ENCODE data around the gene PLEKHM2.

PLEKHM2 gene

DNA sequence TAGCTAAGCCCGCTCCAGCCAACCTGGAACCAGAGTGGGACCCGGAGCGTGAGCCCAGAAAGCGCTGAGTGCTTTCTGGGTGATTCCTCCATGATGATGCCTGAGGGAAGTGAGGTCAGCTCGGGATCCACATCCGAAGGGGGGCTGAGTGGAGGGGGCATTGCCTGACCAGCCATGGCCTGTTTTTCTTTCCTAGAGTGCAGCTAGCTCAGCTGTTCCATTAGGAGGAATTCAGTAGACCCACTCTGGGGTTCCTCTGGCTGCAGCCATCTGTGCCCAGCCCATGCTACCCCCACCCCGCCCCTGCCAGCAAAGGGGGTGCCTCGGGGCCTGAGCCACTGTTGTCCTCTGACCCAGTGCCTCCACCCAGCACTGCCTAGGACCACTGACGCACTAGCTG is 42.4 kb downstream of the PLEKHM2 start:
- DNase-seq (ENCODE audit: low read depth): no peak

DNA sequence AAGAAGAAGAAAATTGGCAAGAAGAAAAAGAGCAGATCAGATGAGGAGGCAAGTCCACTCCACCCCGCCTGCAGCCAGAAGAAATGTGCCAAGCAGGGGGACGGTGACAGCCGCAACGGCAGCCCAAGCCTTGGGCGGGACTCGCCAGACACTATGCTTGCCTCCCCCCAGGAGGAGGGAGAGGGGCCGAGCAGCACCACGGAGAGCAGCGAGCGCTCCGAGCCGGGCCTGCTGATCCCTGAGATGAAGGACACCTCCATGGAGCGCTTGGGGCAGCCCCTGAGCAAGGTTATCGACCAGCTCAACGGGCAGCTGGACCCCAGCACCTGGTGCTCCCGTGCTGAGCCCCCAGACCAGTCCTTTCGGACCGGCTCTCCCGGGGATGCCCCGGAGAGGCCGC is 42.9 kb downstream of the PLEKHM2 start:
- no peak for DNase-seq (ENCODE audit: low read depth)

DNA sequence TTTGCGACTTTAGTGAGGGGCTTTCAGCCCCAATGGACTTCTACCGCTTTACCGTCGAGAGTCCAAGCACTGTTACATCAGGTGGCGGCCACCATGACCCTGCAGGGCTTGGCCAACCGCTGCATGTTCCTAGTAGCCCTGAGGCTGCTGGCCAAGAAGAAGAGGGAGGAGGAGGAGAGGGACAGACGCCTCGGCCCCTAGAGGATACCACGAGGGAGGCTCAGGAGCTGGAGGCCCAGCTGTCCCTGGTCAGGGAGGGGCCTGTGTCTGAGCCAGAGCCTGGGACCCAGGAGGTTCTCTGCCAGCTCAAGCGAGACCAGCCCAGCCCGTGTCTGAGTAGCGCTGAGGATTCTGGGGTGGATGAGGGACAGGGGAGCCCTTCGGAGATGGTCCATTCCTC is 43.3 kb downstream of the PLEKHM2 start:
- no peak for DNase-seq (ENCODE audit: low read depth)

DNA sequence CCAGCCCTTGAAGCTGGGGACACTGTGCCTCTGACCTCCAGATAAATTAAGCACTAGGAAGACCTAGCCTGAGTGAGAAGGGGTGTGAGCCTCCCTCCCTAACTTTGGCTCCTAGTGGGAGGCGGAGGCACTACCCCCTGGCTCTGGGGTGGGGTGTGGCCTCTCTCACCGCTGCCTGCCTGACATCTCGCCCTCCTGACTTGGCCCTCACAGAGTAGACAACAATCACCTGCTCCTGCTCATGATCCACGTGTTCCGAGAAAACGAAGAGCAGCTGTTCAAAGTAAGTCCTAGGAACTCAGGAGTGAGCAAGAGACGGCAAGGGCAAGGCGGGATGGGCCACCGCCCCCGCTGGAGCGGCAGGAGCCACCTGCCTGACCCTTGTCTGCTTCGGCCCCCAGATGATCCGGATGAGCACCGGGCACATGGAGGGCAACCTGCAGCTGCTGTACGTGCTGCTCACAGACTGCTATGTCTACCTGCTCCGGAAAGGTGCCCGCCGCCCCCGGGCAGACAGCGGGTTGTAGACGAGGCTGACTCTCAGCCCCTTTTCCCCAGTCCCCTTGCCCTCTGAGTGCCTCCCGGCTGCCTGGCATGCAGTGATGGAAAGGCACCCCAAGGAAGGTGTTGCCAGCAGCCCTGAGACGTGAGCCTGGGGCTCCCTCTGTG is 43.9 kb downstream of the PLEKHM2 start:
- DNase-seq (ENCODE audit: low read depth): no peak

DNA sequence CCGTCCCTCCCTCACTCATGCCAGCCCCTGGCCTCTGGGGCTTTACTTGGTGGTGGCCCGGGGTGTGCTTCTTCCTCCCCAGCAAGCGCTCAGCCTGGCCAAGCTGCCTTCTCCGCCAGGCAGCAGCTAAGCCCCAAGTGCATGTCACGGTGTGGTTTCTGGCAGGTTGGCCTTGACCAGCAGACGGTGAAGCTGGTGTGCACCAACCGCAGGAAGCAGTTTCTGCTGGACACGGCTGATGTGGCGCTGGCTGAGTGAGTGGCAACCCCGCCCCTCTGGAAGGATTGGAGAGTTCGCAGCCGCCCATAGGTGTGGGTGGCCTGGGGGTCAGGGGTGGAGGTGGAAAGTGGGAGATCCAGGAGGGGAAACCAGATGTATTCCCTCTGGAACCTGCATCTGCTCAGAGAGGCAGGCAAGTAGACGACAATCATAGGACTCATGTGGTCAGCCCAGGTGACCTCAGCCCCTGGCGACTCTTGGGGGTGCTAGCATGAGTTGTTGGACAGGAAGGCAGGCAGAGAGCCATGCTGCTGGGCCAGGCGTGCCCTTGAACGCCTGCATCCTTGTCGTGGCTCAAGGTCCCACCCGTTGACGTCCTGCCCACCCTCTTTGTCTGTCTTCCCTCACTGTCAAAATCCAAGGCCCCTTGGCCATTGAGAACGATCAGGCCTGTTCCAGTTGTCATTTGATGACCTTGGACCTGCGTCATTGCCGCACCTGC is 45.0 kb downstream of the PLEKHM2 start:
- no peak for DNase-seq (ENCODE audit: low read depth)

DNA sequence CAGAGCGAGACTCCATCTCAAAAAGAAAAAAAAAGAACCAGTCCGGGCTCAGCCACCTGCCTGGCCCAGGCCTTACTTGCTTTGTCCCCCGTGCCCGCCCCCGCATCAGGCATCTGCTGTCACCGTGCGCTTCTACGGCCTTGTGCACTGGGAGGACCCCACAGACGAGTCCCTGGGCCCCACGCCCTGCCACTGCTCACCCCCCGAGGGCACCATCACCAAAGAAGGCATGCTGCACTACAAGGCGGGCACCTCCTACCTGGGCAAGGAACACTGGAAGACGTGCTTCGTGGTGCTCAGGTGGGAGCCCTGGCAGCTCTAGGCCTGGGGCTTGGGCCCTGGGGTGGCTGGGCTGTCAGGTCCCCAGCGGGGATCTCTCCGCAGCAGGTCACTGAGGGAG is 46.3 kb downstream of the PLEKHM2 start:
- DNase-seq (ENCODE audit: low read depth): no peak

DNA sequence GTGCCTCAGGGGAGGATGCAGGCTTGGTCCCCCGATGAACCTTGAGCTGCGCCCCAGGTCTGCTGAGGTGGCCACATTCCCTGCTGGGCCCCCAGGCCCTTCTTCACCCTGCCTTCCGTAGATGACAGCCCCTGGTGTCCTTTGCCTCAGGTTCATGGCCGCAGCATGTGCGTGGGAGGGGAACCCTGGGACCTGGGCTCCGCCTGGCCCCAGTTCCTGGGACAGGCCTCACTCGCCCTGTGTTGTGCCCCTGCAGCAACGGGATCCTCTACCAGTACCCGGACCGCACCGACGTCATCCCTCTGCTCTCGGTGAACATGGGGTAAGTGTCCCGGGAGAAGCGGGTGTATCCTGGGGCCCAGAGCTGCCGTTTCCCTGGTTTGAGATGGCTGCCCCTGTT is 46.8 kb downstream of the PLEKHM2 start:
- DNase-seq (ENCODE audit: low read depth): no peak

DNA sequence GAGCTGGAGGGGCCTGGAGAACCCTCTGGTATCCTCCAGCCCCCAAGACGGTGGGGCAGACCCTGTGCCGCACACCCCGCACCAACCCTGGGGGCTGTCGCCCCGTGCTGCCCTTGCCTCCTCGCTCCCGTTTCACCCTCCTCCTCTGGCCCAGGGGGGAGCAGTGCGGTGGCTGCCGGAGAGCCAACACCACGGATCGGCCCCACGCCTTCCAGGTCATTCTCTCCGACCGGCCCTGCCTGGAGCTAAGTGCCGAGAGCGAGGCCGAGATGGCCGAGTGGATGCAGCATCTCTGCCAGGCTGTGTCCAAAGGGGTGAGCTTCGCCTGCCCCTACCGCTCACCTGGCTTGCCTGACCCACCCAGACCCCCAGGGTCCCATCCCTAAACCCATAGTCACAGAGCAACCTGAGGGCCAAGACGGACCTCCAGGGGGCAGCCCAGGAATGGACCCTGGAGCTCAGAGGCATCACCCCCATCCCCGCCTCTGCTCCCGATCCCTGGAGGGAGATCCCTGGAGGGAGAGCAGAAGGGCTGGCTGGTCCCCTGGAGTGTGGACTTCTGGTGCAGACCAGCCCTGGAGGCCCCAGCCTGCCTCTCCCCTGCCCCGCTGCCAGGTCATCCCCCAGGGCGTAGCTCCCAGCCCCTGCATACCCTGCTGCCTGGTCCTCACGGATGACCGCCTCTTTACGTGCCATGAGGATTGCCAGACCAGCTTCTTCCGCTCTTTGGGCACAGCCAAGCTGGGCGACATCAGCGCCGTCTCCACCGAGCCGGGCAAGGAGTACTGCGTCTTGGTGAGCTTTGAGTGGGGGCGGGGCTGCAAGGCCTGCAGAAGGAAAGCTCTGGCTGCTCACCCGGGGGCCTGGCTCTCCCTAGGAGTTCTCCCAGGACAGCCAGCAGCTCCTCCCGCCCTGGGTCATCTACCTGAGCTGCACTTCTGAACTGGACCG is 47.9 kb downstream of the PLEKHM2 start:
- no peak for DNase-seq (ENCODE audit: low read depth)

DNA sequence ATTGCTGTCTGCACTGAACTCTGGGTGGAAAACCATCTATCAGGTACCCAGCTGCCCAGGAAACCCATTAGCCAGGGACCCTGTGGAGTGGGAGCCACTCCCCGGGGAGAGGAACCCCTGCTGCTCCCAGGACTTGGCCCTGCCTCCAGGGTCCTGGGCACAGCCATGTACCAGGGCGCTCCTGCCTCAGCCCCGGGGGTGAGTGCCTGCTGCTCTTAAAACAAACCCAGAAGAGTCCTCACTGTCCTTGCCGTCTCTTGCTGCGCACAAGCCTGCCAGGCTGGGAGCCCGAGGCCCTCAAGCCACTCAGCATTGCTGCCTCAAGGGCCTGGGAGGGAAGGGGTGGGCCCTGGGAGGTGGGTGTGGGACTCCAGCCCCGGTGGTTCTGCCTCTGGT is 48.6 kb downstream of the PLEKHM2 start:
- DNase-seq (ENCODE audit: low read depth): no peak

DNA sequence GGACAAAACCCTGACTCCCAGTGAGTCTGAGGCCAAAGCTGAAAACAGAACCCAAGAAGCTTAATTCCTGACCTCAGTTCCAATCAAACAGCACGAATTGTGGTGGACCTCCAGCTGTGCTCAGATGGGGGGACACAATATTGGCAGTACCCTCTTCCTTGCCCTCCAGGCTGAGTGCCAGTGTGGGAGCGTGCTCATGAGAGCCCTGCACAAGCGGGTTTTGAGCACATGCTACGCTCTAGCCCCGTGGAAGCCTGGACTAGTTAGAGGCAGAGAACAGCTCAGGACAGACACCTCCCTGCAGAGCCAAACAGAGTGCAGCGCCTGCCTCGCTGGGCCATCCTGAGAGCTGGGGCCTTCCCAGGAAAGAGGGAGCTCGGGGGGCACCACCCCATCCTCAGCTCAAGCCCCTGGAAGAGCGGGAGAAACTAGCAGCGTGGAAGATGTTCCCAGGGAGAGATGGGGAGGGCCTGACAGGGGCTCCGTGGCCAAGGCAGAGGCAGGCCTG is 49.2 kb downstream of the PLEKHM2 start:
- no peak for DNase-seq (ENCODE audit: low read depth)

DNA sequence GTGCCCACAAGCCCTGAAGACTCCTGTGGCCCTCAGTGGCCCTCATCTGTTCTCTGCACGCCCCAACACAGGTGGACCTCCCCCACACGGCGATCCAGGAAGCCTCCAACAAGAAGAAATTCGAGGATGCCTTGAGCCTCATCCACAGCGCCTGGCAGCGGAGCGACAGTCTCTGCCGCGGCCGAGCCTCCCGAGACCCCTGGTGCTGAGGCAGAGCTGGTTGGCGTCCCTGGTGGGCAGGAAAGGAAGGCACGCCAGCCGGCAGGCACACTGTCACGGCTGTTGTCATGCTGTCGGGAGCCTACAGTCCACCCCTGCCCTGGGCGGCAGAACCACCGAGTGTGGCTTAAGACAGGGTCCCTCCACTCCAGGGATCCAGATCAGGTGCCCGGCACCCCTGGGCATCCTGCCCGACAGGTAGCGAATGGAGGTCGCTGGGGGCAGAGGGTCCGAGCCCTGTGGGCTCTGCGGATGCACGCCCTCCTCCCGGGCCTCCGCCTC is 49.7 kb downstream of the PLEKHM2 start:
- no peak for DNase-seq (ENCODE audit: low read depth)

DNA sequence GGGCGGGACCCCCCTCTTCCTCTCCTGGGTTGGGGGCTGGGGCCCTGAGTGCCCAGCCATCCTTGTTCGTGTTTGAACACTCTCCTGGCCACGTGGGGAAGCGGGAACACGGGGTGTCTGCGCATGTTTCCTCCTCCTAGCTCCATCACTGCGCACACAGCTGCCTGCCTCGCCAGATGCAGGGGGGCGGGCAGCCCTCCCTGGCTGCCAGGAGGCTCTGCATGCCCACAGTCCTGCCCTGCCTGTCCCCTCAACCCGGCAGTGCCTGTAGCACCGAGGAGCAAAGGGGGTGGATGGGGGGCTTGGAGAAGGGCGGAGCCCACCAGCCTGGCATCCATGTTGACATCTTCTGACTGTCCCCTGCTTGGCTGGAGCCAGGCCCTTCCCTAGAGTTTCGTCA is 50.2 kb downstream of the PLEKHM2 start:
- DNase-seq (ENCODE audit: low read depth): no peak

DNA sequence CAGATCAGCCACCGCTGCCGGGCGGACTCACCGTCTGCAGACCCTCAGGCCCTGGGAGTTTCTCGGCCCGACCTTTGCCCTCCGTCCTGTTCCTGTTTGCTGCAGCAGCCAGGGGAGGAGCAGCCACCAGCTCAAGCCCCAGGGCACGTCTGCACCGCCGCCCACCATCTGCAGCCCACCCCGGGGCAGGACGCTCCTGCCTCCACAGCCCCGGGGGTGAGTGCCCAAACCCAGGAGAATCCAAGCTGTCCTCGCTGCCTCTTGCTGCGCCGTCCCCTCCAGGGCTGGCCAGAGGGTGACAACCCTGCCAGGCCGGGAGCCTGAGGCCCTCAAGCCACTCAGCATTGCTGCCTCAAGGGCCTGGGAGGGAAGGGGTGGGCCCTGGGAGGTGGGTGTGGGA is 50.8 kb downstream of the PLEKHM2 start:
- no peak for DNase-seq (ENCODE audit: low read depth)

DNA sequence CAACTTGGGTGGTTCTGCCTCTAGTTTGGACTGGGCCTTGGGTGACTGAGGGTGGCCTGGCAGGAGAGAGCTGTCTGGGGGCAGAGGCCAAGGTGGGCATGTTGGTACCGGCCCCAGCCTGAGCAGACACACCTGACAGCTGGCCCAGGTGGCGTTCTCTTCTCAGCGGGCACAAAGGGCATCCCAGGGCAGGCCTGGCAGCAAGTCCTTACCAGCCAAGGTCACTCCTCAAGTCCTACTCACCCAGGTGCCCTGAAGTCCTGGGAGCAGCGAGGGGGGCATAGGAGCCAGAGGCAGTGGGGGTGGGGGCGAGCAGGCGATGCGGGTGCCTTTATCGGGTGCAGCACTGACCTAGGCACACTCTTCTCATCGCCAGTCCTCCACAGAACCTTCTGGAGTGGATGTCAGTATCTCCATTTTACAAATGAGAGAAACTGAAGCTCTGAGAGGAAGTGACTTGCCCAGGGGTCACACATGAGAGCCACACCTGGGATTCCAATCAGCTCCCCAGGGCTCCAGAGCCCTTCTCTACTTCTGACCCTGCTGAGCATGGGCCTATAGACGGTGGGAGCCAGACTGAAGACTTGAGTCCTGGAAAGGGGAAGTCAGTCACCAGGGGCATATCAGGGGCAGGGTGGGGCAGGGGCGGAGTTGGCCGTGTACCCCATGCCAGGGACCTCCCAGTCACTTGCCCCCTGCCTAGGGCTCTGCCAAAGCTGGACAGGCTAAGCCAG is 51.4 kb downstream of the PLEKHM2 start:
- DNase-seq (ENCODE audit: low read depth): no peak

DNA sequence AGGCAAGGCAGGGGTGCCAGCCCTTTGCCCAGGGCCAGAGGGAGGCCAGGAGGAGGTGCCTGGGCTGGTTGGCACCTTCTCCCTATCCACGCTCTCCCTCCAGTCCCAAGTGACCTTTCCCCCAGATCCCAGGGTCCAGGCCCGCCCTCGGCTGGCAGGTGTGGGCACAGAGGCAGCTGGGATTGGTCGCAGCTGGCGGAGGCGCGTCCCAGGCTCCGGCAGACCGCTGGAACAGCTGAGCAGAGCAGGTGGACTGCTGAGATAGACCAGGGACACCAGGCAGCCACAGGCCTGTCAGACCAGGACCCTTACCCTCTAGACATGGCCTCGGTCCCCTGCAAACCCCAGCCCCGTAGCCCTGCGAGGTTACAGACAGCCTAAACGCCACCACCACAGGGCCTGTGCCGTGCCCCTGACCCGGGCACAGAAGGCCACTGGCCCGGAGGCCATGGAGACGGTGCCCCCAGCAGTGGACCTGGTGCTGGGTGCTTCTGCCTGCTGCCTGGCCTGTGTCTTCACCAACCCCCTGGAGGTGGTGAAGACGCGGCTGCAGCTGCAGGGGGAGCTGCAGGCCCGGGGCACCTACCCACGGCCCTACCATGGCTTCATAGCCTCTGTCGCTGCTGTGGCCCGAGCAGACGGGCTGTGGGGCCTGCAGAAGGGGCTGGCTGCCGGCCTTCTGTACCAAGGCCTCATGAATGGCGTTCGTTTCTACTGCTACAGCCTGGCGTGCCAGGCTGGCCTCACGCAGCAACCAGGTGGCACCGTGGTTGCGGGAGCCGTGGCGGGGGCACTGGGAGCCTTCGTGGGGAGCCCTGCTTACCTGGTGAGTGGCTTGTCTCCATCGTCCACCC is 52.1 kb downstream of the PLEKHM2 start, which contains the start of gene SLC25A34:
Gene SLC25A34, plus strand, starts transcription at position 221 of the 854 bp plus-strand sequence. Its CDS starts 228 bp downstream, at position 449.
- DNase-seq (ENCODE audit: low read depth): no peak

DNA sequence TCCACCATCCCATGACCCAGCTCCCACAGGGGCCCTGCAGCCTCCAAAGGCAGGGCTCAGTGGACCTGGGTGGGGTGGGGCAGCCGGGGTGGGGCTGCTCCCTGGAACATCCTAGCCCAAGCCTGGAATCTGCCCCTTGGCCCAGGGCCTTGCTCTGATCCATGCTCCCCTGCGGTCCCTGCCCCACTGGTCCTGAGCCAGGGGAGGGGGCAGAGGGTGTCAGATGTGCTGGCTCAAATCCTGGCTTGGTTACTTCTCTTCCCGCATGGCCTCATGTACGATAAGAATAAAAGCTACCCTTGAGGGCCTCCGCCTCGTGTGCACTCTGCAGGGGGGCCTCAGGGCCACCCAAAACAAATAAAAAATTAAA is 52.8 kb downstream of the PLEKHM2 start:
- no peak for DNase-seq (ENCODE audit: low read depth)

DNA sequence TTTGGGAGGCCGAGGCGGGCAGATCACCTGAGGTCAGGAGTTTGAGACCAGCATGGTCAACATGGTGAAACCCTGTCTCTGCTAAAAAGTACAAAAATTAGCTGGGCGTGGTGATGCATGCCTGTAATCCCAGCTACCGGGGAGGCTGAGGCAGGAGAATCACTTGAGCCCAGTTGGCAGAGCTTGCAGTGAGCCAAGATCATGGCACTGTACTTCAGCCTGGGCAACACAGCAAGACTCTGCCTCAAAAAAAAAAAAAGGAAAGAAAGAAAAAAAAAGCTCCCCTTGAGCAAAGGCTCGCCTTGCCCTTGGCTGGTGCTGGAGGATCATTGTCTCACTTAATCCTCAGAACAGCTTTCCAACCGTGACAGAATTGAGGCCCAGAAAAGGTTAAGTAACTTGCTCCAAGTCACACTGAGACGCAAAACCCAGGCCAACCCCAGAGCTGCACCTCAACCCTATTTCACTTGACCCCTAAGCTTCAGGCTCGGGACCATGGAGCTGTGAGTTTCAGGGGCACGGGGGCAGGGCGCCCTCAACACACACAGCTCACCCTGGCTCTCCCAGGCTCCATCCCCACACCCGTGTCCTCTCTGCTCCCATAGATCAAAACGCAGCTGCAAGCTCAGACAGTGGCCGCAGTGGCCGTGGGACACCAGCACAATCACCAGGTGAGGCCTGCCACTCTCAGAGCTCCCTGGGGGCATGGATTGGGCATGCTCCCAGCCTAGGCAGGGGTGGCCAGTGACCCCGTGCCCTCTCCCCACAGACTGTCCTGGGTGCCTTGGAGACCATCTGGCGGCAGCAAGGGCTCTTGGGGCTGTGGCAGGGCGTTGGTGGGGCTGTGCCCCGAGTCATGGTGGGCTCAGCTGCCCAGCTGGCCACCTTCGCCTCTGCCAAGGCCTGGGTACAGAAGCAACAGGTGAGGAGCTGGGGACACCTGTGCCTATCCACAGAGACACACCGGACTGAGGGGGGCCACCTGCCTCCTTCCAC is 53.5 kb downstream of the PLEKHM2 start:
- no peak for DNase-seq (ENCODE audit: low read depth)

DNA sequence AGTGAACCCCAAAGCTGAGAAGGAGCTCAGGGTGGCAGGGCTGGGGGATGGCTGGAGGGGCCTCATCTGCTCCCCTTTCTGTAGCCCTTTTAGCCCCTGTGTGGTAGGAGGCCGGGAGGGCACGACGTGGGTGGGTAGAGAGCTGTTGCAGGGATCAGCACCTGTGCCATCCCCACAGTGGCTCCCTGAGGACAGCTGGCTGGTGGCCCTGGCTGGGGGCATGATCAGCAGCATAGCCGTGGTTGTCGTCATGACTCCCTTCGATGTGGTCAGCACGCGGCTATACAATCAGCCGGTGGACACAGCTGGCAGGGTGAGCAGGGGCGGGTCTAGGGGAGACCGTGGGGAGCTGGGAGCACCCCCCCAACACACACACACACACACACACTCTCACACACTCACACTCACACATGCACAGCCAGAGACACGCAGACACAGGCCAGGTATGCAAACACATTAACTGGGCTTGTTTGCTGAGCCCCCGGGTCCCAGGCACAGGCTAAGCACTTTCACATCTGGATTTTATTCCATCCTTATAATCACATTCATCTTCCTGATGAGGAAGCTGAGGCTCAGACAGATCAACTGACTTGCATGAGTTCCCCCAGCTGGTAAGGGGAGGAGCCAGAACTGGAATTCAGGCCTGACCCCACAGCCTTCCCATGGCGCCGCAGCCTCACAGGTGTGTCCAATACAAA is 54.4 kb downstream of the PLEKHM2 start:
- no peak for DNase-seq (ENCODE audit: low read depth)

DNA sequence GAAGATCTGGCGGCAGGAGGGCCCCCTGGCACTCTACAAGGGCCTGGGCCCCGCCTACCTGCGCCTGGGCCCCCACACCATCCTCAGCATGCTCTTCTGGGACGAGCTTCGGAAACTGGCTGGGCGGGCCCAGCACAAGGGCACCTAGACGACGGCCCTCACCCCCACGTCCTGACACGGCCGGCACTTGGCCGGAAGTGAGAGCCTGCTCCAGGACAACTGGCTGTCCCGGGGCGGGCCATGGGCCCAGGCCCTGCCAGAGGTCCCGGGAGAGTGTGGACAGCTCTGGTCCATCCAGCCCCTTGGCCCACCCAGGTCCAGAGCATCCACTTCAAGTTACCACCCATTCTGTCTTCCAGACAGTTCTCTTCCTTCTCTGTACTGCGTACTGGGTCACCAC is 55.1 kb downstream of the PLEKHM2 start:
- no peak for DNase-seq (ENCODE audit: low read depth)

Data from stromal cell of bone marrow (primary cell).